HG02981 (cell line): ENCODE results near the gene UBE2D2.

Source experiments
- ATAC-seq: cut with Tn5 transposase; IDR thresholded peaks from one replicate; pipeline ENCODE4 v1.9.1; 2021; ENCODE audit warnings: mild to moderate bottlenecking, moderate library complexity; ENCODE audit not compliant: unreplicated experiment

UBE2D2 gene

DNA sequence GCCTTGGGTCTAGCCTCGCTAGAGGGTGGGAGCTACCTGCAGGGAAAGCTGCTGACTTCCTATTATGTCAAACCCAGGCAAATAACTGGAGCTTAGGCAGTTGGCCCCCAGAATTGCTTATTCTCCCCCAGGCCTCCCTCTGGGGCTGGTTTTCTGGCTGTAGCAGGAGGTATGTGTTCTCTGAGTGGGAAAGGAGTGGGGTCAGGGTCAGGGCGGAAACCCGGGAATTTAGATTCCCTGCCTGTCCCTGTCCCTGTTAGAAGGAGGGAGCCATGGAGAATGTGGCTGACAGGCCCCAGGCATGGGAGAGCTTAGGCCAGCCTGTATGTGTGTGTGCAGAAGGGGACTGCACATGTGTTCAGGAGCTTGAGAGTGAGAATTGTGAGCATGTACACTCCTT is 73.4 kb downstream of the UBE2D2 start:
- ATAC-seq = no peak

GRCh38 chr5:139635191-139635590 is 74.1 kb downstream of the UBE2D2 start:
- no peak for ATAC-seq

GRCh38 chr5:139635606-139636206 is 74.6 kb downstream of the UBE2D2 start:
- ATAC-seq = no peak

GRCh38 chr5:139636207-139636792 is 75.2 kb downstream of the UBE2D2 start:
- ATAC-seq = peak; percentile 76

DNA sequence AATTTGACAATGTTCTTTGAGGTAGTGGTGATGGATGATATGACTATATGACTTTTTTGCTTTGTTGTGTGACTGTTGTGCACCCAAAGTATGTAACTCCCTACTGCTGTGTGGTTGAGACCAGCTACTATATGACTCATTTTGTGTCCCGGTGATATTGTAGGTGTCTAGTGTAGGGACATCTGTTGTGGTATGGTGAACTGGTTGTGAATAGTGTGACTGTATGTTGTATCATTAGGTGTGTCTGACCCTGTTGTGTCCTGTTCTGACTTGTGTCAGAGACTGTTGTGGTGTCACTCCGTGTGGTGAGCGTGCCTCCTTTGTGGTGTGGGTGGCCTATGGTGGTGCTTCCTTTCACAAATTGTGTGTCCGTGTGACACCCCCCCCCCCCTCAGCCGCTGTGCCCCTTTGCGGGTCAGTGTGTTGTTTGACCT is 75.9 kb downstream of the UBE2D2 start:
- ATAC-seq = peak; percentile 26

DNA sequence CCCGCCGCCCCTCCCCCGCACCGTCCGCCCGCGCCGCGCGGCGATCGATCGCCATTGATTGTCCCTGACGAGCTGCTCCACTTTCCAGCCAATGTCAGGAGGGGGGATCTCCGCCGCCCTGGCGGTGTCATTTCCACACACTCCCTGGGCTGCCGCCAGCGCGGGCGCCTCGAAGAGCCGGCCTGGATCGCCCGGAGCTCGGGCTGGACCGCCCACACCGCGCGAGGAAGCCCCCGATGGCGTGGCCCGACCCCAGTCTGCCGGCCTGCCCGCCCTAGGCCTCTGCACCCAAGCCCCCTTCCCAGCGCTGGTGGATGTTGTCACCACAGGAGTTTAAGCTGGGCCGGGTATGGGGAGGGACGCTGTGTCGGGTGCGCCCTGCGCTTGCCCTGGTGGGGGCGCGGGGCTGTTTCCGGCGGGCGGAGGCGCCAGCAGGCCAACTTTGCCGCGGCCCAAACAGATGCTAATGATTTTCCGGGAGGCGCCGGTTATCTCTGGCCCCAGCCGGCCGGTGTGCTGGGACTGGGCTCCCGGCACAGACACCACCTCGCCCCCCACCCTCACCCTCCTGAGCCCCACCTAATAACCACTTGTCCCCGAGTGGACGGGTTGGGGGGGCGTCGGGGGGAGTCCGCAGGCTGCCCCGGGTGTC is 76.4 kb downstream of the UBE2D2 start:
- no peak for ATAC-seq

DNA sequence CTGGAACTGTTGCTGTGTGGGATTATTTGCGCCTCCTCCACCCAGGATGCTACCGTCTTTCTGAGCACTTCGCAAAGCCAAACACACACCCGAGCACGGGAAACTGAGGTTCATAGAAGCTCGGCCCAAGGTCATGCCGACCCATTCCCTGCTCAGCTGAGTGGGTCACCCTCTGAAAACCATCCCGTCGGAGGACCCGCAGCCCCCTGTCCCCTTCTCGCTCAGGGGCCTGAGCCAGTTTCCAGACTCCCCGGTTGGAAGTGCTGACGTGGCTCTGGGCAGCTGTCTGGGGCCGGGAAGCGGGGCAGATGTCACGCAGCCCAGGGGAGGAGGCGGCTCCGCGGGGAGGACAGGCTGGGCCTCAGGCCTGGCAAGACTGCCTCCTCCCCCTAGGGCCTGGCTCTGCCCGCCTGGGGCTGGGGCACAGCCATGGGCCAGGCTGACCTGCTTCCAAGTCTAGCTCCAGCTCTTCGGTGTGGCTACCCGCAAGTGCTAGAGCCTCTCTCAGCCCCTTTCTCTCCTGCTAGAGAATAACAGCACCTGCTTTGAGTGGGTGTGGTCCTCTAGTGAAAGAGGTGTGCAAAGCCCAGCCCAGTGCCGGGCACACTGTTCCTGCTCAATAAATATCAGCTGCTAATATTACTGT is 77.1 kb downstream of the UBE2D2 start:
- ATAC-seq = no peak

- no peak for ATAC-seq
Observed at GRCh38 chr5:139638736-139639618, 77.8 kb downstream of the UBE2D2 start.

- no peak for ATAC-seq
Observed at GRCh38 chr5:139639619-139640380, 78.7 kb downstream of the UBE2D2 start.

- no peak for ATAC-seq
Observed at GRCh38 chr5:139640421-139641115, 79.4 kb downstream of the UBE2D2 start.

DNA sequence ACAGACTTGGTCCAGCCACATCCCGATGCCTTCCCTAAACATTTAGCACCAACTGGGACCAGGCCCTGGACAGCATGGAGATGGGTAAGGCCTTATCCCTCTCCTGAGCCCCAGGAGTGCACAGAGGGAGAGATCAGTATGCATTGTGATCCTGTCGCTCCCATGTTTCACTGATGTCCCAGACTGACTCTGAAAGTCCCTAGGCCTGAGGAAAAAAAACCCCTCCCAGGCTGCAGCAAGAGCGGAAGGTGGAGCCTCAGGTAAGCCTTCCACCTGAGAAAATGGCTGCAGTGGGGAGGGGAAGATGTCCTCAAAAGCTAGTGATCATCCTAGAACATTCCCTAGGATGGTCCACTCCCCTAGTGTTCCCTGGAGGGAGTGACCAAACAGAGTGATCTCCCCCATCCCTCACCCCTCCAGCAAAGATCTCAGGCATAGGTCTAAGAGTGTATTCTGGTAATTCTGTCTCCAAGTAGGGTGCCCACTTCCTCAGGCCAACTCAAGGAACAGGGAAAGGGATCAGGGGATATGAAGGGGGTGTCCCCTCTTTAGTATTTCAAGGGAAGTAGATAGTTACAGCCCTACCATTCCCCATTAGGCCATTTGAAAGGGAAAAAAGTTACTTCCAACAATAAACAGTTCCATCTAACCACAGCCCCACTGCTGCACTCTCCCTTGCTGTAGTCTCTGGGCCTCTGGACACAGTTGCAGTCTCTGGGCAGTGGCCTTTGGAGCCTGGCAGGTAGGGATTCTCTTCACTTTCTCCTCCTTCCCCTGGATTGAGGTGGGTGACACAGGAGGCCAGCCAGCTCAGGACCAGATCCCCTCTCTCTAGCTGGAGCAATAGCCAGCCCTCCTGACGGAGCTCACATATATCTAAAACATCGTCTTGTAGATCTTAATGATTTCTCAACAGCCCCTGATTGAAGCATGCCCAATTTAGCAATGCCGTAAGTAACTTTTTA is 80.3 kb downstream of the UBE2D2 start:
- no peak for ATAC-seq

GRCh38 chr5:139642213-139642612 is 81.1 kb downstream of the UBE2D2 start:
- no peak for ATAC-seq

GRCh38 chr5:139642891-139643871 is 82.0 kb downstream of the UBE2D2 start:
- ATAC-seq = no peak

DNA sequence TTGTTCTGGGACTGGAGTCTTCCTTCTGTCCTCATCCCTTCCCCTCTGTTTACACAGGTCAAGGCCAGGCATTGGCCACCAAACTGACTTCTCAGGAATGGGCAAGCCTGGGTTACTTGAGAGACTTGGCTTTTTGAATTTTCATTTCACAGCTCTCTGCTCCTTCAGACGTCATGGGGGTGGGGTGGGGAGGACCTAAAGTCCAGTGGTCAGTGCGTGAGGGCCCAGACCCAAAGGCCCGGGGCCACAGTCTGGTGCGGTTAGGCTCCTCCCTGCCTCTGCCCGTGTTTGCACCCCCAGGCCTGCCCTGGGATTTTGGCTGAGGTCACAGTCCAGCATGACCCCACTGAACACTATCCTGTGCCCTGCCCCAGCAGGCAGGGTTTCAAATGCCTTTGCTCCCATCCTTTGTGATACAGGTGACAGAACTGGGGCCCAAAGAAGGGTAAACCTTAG is 82.9 kb downstream of the UBE2D2 start:
- ATAC-seq = no peak

- ATAC-seq = no peak
Observed at GRCh38 chr5:139644646-139645429, 83.7 kb downstream of the UBE2D2 start.

- no peak for ATAC-seq
Observed at GRCh38 chr5:139645430-139645871, 84.3 kb downstream of the UBE2D2 start.
